ENCODE measurements around the gene ZNF133.

ZNF133 gene

DNA sequence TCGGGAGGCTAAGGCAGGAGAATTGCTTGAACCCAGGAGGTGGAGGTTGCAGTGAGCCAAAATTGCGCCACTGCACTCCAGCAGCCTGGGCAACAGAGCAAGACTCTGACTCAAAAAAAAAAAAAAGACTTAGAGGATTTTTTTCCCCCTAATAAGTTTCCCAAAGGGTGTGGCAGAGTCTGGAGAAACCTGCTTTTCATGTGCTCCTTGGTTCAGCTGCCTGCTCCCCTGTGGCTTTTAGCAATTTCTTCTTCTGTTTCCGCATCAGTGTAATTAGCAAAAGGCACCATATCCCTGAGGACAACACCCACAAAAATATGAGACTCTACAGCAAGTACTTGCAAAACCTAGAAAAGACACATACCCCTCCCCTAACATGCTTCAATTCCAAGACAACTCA is 28.6 kb upstream of the ZNF133 start:
- H2AFZ ChIP-seq (ENCODE audit: low read length) = no peak overlapping the region
- no peaks in the 10 kb centered on the region for H3K79me2 ChIP-seq (ENCODE audit: insufficient read depth, low read length)
- no peaks in the 10 kb centered on the region for H3K4me1 ChIP-seq (ENCODE audit: insufficient read depth, low read length, severe bottlenecking)
- no peak overlapping the region for H3K9ac ChIP-seq (ENCODE audit: low read length)
- no peaks in the 10 kb centered on the region for H3K36me3 ChIP-seq (ENCODE audit: insufficient read depth, low read length)
- no peak for TF ChIP-seq EZH2 (IDR thresholded peaks at IDR 0.05; ENCODE audit: borderline replicate concordance, low read length)
- TF ChIP-seq, protein P1, sequence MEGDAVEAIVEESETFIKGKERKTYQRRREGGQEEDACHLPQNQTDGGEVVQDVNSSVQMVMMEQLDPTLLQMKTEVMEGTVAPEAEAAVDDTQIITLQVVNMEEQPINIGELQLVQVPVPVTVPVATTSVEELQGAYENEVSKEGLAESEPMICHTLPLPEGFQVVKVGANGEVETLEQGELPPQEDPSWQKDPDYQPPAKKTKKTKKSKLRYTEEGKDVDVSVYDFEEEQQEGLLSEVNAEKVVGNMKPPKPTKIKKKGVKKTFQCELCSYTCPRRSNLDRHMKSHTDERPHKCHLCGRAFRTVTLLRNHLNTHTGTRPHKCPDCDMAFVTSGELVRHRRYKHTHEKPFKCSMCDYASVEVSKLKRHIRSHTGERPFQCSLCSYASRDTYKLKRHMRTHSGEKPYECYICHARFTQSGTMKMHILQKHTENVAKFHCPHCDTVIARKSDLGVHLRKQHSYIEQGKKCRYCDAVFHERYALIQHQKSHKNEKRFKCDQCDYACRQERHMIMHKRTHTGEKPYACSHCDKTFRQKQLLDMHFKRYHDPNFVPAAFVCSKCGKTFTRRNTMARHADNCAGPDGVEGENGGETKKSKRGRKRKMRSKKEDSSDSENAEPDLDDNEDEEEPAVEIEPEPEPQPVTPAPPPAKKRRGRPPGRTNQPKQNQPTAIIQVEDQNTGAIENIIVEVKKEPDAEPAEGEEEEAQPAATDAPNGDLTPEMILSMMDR (IDR thresholded peaks at IDR 0.05; ENCODE audit: low read length) = no peak
- no peak overlapping the region for H3K27ac ChIP-seq (ENCODE audit: low read depth, low read length, poor library complexity, severe bottlenecking)
- no peaks in the 10 kb centered on the region for H3K27me3 ChIP-seq (ENCODE audit: insufficient read depth, low read length)
- H3K4me2 ChIP-seq (ENCODE audit: low read length) = no peak overlapping the region
- no peaks in the 10 kb centered on the region for H3K9me2 ChIP-seq (ENCODE audit: low read depth, low read length)
- H3F3A ChIP-seq (ENCODE audit: insufficient read depth, low read length) = no peaks in the 10 kb centered on the region
- H4K20me1 ChIP-seq (ENCODE audit: insufficient read depth, low read length) = no peaks in the 10 kb centered on the region
- H3K9me3 ChIP-seq (ENCODE audit: low read length) = no peaks in the 10 kb centered on the region
- H3K4me3 ChIP-seq (ENCODE audit: low read depth, low read length, poor library complexity, severe bottlenecking) = no peak overlapping the region

DNA sequence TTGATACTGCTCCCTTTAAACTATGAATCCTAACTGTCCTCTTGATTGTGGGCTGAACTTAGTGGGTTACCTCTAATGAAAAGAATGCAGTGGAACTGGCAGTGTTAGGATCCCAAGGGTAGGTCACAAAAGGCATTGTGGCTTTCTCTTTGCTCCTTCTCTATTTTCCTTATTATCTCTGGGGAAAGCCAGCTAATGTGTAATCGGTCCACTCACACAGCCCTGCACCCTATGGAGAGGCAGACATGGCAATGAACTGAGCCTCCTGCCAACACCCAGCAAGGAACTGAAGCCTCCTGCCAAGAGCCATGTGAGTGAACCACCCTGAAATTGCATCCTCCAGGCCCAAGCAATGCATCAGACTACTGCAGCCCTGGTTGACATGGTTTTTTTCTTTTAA is 24.6 kb upstream of the ZNF133 start:
- no peak for TF ChIP-seq EZH2 (IDR thresholded peaks at IDR 0.05; ENCODE audit: borderline replicate concordance, low read length)
- TF ChIP-seq, protein P1 (IDR thresholded peaks at IDR 0.05; ENCODE audit: low read length) = no peak
- H3K27ac ChIP-seq (ENCODE audit: low read depth, low read length, poor library complexity, severe bottlenecking) = no peak overlapping the region
- no peak overlapping the region for H2AFZ ChIP-seq (ENCODE audit: low read length)
- no peaks in the 10 kb centered on the region for H3K4me1 ChIP-seq (ENCODE audit: insufficient read depth, low read length, severe bottlenecking)
- no peaks in the 10 kb centered on the region for H3K79me2 ChIP-seq (ENCODE audit: insufficient read depth, low read length)
- H3K4me2 ChIP-seq (ENCODE audit: low read length) = no peak overlapping the region
- no peaks in the 10 kb centered on the region for H3F3A ChIP-seq (ENCODE audit: insufficient read depth, low read length)
- H3K36me3 ChIP-seq (ENCODE audit: insufficient read depth, low read length) = no peaks in the 10 kb centered on the region
- no peaks in the 10 kb centered on the region for H3K9me3 ChIP-seq (ENCODE audit: low read length)
- no peak overlapping the region for H3K4me3 ChIP-seq (ENCODE audit: low read depth, low read length, poor library complexity, severe bottlenecking)
- H3K9ac ChIP-seq (ENCODE audit: low read length) = no peak overlapping the region
- H3K9me2 ChIP-seq (ENCODE audit: low read depth, low read length) = no peaks in the 10 kb centered on the region
- H4K20me1 ChIP-seq (ENCODE audit: insufficient read depth, low read length) = no peaks in the 10 kb centered on the region
- H3K27me3 ChIP-seq (ENCODE audit: insufficient read depth, low read length) = no peaks in the 10 kb centered on the region

DNA sequence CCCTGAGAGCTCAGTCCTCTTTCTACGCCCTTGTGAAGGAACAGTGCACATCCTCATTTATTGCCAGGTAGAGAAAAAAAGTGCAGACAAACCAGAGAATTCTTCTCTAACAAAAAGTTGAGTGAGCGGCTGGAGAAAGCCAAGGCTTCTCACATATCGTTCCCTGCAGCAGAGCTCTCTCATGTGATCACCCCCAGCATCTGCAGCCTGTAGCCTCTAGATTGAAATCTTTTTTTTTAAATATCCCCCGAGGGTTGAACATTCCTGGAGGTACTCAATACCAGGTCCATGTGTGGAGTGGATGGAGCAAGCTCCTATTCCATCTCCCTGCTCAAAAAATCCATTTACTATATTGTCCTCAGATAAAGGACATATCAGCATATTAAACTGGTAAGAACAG is 22.9 kb upstream of the ZNF133 start:
- no peaks in the 10 kb centered on the region for H3K9me3 ChIP-seq (ENCODE audit: low read length)
- H3K79me2 ChIP-seq (ENCODE audit: insufficient read depth, low read length) = no peaks in the 10 kb centered on the region
- TF ChIP-seq EZH2 (IDR thresholded peaks at IDR 0.05; ENCODE audit: borderline replicate concordance, low read length) = no peak
- TF ChIP-seq, protein P1 (IDR thresholded peaks at IDR 0.05; ENCODE audit: low read length) = no peak
- H3K27me3 ChIP-seq (ENCODE audit: insufficient read depth, low read length) = no peaks in the 10 kb centered on the region
- H4K20me1 ChIP-seq (ENCODE audit: insufficient read depth, low read length) = no peaks in the 10 kb centered on the region
- no peak overlapping the region for H3K9ac ChIP-seq (ENCODE audit: low read length)
- no peak overlapping the region for H3K4me2 ChIP-seq (ENCODE audit: low read length)
- H3K27ac ChIP-seq (ENCODE audit: low read depth, low read length, poor library complexity, severe bottlenecking) = no peak overlapping the region
- no peak overlapping the region for H2AFZ ChIP-seq (ENCODE audit: low read length)
- no peaks in the 10 kb centered on the region for H3K4me1 ChIP-seq (ENCODE audit: insufficient read depth, low read length, severe bottlenecking)
- H3K36me3 ChIP-seq (ENCODE audit: insufficient read depth, low read length) = no peaks in the 10 kb centered on the region
- no peak overlapping the region for H3K4me3 ChIP-seq (ENCODE audit: low read depth, low read length, poor library complexity, severe bottlenecking)
- no peaks in the 10 kb centered on the region for H3F3A ChIP-seq (ENCODE audit: insufficient read depth, low read length)
- no peaks in the 10 kb centered on the region for H3K9me2 ChIP-seq (ENCODE audit: low read depth, low read length)

Measured in OCI-LY1 (cell line).